HCT116 (cell line): Measurements from ENCODE around the gene RAD21L1. TPM values are rescaled to one million over a fixed set of nuclear protein-coding genes. Genes with fewer than 3 reads are reported as not detected.

Experiments used
- ATAC-seq: fragments of 200-7000 bp; cut with Tn5 transposase; 2 replicates; pipeline ENCODE4 v1.9.1; 2020; ENCODE audit warnings: mild to moderate bottlenecking, moderate library complexity
- BruUV-seq: library from RNA; stranded (reverse); fragments of 400-500 nt; replicated peaks from 2 replicates; lab custom pipeline; 2021; lab: Mats Ljungman, UMichigan
- CTCF ChIA-PET: fragments of 300-600 bp; sonication (Branson Sonifier 250); formaldehyde crosslinking; loops from one replicate; lab custom pipeline; 2021; ENCODE audit warnings: antibody characterized with exemption; lab: Charles Lee
- POLR2A ChIA-PET: fragments of 300-600, 350-600 bp; sonication (Branson Sonifier 250); formaldehyde crosslinking; loops from one replicate; lab custom pipeline; 2021; ENCODE audit warnings: antibody characterized with exemption; lab: Charles Lee
- RAD21 ChIA-PET, 2 experiments: fragments of 300-600 bp; sonication (Branson Sonifier 250); formaldehyde crosslinking; loops; one replicate each; lab custom pipeline; 2023; ENCODE audit warnings: low total read pairs in 2 of 2; ENCODE audit not compliant: uncharacterized antibody in 2 of 2, unreplicated experiment in 2 of 2, low non-redundant PET in 1 of 2; lab: Charles Lee
- DNase-seq: peaks from one replicate; pipeline ENCODE4 v3.0.0-alpha.2; 2010; ENCODE audit warnings: low read depth, low spot score
- H2AFZ ChIP-seq: fragments of 200-600 bp; shearing (Covaris generic), sonication (generic); 2 replicates; pipeline ENCODE4 v1.6.1; 2017; ENCODE audit warnings: low read depth, mixed run types, mixed read lengths, antibody characterized with exemption, low read length; ENCODE audit not compliant: poor library complexity, severe bottlenecking
- H3K27ac ChIP-seq: 2 replicates; pipeline ENCODE4 v1.5.1; 2012; ENCODE audit warnings: low read depth, low read length
- H3K27me3 ChIP-seq: fragments of 200-600 bp; sonication (generic); 2 replicates; pipeline ENCODE4 v1.6.1; 2016; ENCODE audit warnings: mixed run types, low read length, mixed read lengths; ENCODE audit not compliant: insufficient read depth
- H3K36me3 ChIP-seq, 2 experiments: fragments of 200-500 bp in 1 of 2; fragments of 200-600 bp in 1 of 2; sonication (Bioruptor generic) in 1 of 2; sonication (generic) in 1 of 2; 2 replicates each; pipeline versions ENCODE4 v1.5.1 to v1.6.1; 2014 to 2016; ENCODE audit warnings: low read length in 2 of 2, inconsistent platforms in 1 of 2, mixed read lengths in 1 of 2, mixed run types in 1 of 2; ENCODE audit not compliant: insufficient read depth in 2 of 2, control insufficient read depth in 1 of 2
- H3K4me1 ChIP-seq, 2 experiments: fragments of 200-600 bp in 1 of 2; sonication (generic) in 1 of 2; 2 replicates each; pipeline versions ENCODE4 v1.5.1 to v1.6.1; 2012 to 2017; ENCODE audit warnings: low read length in 2 of 2, inconsistent platforms in 1 of 2, mild to moderate bottlenecking in 1 of 2, mixed read lengths in 1 of 2, mixed run types in 1 of 2, moderate library complexity in 1 of 2; ENCODE audit not compliant: insufficient read depth in 2 of 2, control insufficient read depth in 1 of 2
- H3K4me2 ChIP-seq: fragments of 200-600 bp; sonication (generic); 2 replicates; pipeline ENCODE4 v1.6.1; 2017; ENCODE audit warnings: mixed run types, low read length, mixed read lengths
- H3K4me3 ChIP-seq, 2 experiments: fragments of 200-600 bp in 1 of 2; sonication (generic) in 1 of 2; replicated peaks in 1 of 2; 2 replicates each; pipeline ENCODE4 v1.5.1; 2011 to 2016; ENCODE audit warnings: low read length in 2 of 2, control low read depth in 1 of 2, low read depth in 1 of 2, mild to moderate bottlenecking in 1 of 2, mixed read lengths in 1 of 2, mixed run types in 1 of 2
- H3K79me2 ChIP-seq: fragments of 200-600 bp; sonication (generic); 2 replicates; pipeline ENCODE4 v1.6.1; 2017; ENCODE audit warnings: mild to moderate bottlenecking, mixed run types, low read length, moderate library complexity, mixed read lengths; ENCODE audit not compliant: insufficient read depth
- H3K9ac ChIP-seq: fragments of 200-600 bp; sonication (generic); 2 replicates; pipeline ENCODE4 v1.6.1; 2016; ENCODE audit warnings: low read length, mixed read lengths
- H3K9me2 ChIP-seq: fragments of 200-600 bp; sonication (generic), shearing (Covaris generic); 2 replicates; pipeline ENCODE4 v1.6.1; 2017; ENCODE audit warnings: mixed run types, mild to moderate bottlenecking, moderate library complexity; ENCODE audit not compliant: insufficient read depth
- H3K9me3 ChIP-seq, 2 experiments: fragments of 200-500 bp in 1 of 2; fragments of 200-600 bp in 1 of 2; sonication (Bioruptor generic) in 1 of 2; sonication (generic) in 1 of 2; 2 replicates each; pipeline ENCODE4 v1.6.1; 2014 to 2017; ENCODE audit warnings: low read length in 2 of 2, mixed read lengths in 2 of 2, inconsistent platforms in 1 of 2, low read depth in 1 of 2, mild to moderate bottlenecking in 1 of 2, mixed run types in 1 of 2, moderate library complexity in 1 of 2; ENCODE audit not compliant: control insufficient read depth in 1 of 2, insufficient read depth in 1 of 2
- H4K20me1 ChIP-seq: fragments of 200-600 bp; sonication (generic), shearing (Covaris generic); 2 replicates; pipeline ENCODE4 v1.6.1; 2017; ENCODE audit warnings: mixed run types, mild to moderate bottlenecking, moderate library complexity; ENCODE audit not compliant: insufficient read depth
- EGR1 ChIP-seq: IDR thresholded peaks from 2 replicates; pipeline ENCODE4 v1.6.1; 2012; ENCODE audit warnings: low read depth
- EZH2 ChIP-seq: fragments of 200-600 bp; sonication (generic); IDR thresholded peaks from 2 replicates; pipeline ENCODE4 v1.6.1; 2017; ENCODE audit warnings: antibody characterized with exemption, mixed run types
- JUND ChIP-seq: IDR thresholded peaks from 2 replicates; pipeline ENCODE4 v1.6.1; 2012
- POLR2A ChIP-seq: IDR thresholded peaks from 2 replicates; pipeline ENCODE4 v1.7.0; 2011; ENCODE audit warnings: borderline replicate concordance; ENCODE audit not compliant: insufficient read depth, insufficient read length; ENCODE audit errors: extremely low read depth
- POLR2AphosphoS5 ChIP-seq: IDR thresholded peaks from 2 replicates; pipeline ENCODE4 v1.6.1; 2011; ENCODE audit warnings: mild to moderate bottlenecking, low read depth, low read length, moderate library complexity
- RAD21 ChIP-seq: IDR thresholded peaks from 2 replicates; pipeline ENCODE4 v1.6.1; 2012; ENCODE audit warnings: low read depth, mild to moderate bottlenecking
- SIN3A ChIP-seq: IDR thresholded peaks from 2 replicates; pipeline ENCODE4 v1.6.1; 2012; ENCODE audit warnings: low read depth
- SP1 ChIP-seq: IDR thresholded peaks from 2 replicates; pipeline ENCODE4 v1.6.1; 2012; ENCODE audit warnings: low read depth
- SRF ChIP-seq: IDR thresholded peaks from 2 replicates; pipeline ENCODE4 v1.6.1; 2012; ENCODE audit warnings: low read depth
- intact Hi-C: fragments of 100-400 bp; cut with micrococcal nuclease; formaldehyde crosslinking; loops from 2 replicates; pipeline ENCODE4 v1.10.0; 2022
- total RNA-seq: library from RNA; stranded (reverse); gene quantifications from one replicate; pipeline ENCODE4 v1.2.1, GENCODE V29; 2021; ENCODE audit not compliant: unreplicated experiment
- TF ChIP-seq, protein P1 (sequence below): IDR thresholded peaks from 2 replicates; pipeline ENCODE4 v1.6.1; 2011; ENCODE audit warnings: mild to moderate bottlenecking, low read length, moderate library complexity; ENCODE audit not compliant: insufficient replicate concordance; ENCODE audit errors: extremely low read depth
- TF ChIP-seq, protein P2 (sequence below): IDR thresholded peaks from 2 replicates; pipeline ENCODE4 v1.6.1; 2012; ENCODE audit warnings: low read depth
- TF ChIP-seq, protein P3 (sequence below): IDR thresholded peaks from 2 replicates; pipeline ENCODE4 v1.6.1; 2012
- TF ChIP-seq, protein P4 (sequence below), 3 experiments: fragments of 200-600 bp in 1 of 3; sonication (generic) in 1 of 3; IDR thresholded peaks in 2 of 3; conservative IDR thresholded peaks in 1 of 3; 2 replicates each; pipeline ENCODE4 v1.5.1; 2012 to 2017; ENCODE audit warnings: low read depth in 2 of 3, low read length in 2 of 3, antibody characterized with exemption in 1 of 3, borderline replicate concordance in 1 of 3, control low read depth in 1 of 3, mild to moderate bottlenecking in 1 of 3, mixed read lengths in 1 of 3, mixed run types in 1 of 3, moderate library complexity in 1 of 3; ENCODE audit not compliant: insufficient read depth in 1 of 3

The RAD21L1 gene
- total RNA-seq, 1 experiment from 2014 or later, result 0.17 TPM

DNA sequence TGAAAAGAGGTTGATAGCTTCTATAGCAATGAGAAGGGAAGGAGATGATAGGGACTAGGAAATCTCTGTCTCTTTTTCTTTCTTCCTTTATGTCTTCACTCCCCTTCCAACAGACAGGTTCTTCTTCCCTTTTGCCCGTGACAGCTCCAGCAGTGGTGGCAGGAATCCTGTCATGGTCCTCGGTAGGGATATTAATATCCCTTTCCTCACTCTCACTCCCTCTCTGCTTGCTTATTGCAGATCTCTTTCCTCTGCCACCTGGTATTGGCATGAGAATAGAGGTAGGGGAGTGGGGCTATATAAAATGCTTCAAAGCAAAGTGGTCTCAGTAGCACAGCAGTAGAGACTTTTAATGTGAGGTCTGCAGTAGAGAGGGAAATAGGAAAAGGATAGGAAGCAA is 19.7 kb downstream of the RAD21L1 start:
- H3K9me2 ChIP-seq, result no peaks in the 10 kb centered on the region
- no peak overlapping the region for H3K4me2 ChIP-seq
- H3K27me3 ChIP-seq, result no peaks in the 10 kb centered on the region
- ChIA-PET POLR2A (no interaction called here), RAD21 (no interaction called here), CTCF (no interaction called here)
- H3K4me3 ChIP-seq, result no peak overlapping the region
- no peaks in the 10 kb centered on the region for H3K36me3 ChIP-seq
- intact Hi-C loops, result no loop called here
- no peak for TF ChIP-seq JUND
- no peak for TF ChIP-seq EZH2
- TF ChIP-seq, protein P1, sequence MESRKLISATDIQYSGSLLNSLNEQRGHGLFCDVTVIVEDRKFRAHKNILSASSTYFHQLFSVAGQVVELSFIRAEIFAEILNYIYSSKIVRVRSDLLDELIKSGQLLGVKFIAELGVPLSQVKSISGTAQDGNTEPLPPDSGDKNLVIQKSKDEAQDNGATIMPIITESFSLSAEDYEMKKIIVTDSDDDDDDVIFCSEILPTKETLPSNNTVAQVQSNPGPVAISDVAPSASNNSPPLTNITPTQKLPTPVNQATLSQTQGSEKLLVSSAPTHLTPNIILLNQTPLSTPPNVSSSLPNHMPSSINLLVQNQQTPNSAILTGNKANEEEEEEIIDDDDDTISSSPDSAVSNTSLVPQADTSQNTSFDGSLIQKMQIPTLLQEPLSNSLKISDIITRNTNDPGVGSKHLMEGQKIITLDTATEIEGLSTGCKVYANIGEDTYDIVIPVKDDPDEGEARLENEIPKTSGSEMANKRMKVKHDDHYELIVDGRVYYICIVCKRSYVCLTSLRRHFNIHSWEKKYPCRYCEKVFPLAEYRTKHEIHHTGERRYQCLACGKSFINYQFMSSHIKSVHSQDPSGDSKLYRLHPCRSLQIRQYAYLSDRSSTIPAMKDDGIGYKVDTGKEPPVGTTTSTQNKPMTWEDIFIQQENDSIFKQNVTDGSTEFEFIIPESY, result no peak
- TF ChIP-seq, protein P2, sequence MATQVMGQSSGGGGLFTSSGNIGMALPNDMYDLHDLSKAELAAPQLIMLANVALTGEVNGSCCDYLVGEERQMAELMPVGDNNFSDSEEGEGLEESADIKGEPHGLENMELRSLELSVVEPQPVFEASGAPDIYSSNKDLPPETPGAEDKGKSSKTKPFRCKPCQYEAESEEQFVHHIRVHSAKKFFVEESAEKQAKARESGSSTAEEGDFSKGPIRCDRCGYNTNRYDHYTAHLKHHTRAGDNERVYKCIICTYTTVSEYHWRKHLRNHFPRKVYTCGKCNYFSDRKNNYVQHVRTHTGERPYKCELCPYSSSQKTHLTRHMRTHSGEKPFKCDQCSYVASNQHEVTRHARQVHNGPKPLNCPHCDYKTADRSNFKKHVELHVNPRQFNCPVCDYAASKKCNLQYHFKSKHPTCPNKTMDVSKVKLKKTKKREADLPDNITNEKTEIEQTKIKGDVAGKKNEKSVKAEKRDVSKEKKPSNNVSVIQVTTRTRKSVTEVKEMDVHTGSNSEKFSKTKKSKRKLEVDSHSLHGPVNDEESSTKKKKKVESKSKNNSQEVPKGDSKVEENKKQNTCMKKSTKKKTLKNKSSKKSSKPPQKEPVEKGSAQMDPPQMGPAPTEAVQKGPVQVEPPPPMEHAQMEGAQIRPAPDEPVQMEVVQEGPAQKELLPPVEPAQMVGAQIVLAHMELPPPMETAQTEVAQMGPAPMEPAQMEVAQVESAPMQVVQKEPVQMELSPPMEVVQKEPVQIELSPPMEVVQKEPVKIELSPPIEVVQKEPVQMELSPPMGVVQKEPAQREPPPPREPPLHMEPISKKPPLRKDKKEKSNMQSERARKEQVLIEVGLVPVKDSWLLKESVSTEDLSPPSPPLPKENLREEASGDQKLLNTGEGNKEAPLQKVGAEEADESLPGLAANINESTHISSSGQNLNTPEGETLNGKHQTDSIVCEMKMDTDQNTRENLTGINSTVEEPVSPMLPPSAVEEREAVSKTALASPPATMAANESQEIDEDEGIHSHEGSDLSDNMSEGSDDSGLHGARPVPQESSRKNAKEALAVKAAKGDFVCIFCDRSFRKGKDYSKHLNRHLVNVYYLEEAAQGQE, result no peak
- TF ChIP-seq SRF, result no peak
- no peak for TF ChIP-seq SP1
- TF ChIP-seq, protein P3, sequence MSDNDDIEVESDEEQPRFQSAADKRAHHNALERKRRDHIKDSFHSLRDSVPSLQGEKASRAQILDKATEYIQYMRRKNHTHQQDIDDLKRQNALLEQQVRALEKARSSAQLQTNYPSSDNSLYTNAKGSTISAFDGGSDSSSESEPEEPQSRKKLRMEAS, result no peak
- TF ChIP-seq, protein P4, sequence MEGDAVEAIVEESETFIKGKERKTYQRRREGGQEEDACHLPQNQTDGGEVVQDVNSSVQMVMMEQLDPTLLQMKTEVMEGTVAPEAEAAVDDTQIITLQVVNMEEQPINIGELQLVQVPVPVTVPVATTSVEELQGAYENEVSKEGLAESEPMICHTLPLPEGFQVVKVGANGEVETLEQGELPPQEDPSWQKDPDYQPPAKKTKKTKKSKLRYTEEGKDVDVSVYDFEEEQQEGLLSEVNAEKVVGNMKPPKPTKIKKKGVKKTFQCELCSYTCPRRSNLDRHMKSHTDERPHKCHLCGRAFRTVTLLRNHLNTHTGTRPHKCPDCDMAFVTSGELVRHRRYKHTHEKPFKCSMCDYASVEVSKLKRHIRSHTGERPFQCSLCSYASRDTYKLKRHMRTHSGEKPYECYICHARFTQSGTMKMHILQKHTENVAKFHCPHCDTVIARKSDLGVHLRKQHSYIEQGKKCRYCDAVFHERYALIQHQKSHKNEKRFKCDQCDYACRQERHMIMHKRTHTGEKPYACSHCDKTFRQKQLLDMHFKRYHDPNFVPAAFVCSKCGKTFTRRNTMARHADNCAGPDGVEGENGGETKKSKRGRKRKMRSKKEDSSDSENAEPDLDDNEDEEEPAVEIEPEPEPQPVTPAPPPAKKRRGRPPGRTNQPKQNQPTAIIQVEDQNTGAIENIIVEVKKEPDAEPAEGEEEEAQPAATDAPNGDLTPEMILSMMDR (IDR thresholded peaks at IDR 0.05 in 2 of 3, conservative IDR thresholded peaks at IDR 0.05 in 1 of 3; ENCODE audit: borderline replicate concordance in 1 of 3, insufficient read depth in 1 of 3, low read depth in 2 of 3, low read length in 2 of 3), result no peak
- TF ChIP-seq SIN3A, result no peak
- TF ChIP-seq POLR2A, result no peak
- no peak for TF ChIP-seq EGR1
- TF ChIP-seq RAD21, result no peak
- TF ChIP-seq POLR2AphosphoS5, result no peak
- H3K4me1 ChIP-seq, result no peaks in the 10 kb centered on the region
- no peak for ATAC-seq
- H3K79me2 ChIP-seq, result no peaks in the 10 kb centered on the region
- no peak overlapping the region for H3K9ac ChIP-seq
- H3K9me3 ChIP-seq, result no peaks in the 10 kb centered on the region
- BruUV-seq, result no TSS peak
- DNase-seq, result no peak
- H4K20me1 ChIP-seq, result no peaks in the 10 kb centered on the region
- H2AFZ ChIP-seq, result no peak overlapping the region
- H3K27ac ChIP-seq, result no peak overlapping the region
